Neural cell (in vitro differentiated cells): ENCODE data around the gene DISP1. TPM values are rescaled to one million over a fixed set of nuclear protein-coding genes. Genes with fewer than 3 reads are reported as not detected.

Source experiments
- H2AFZ ChIP-seq: fragments of 200-600, 300-800 bp; sonication (generic), shearing (Covaris generic); 2 replicates; pipeline ENCODE4 v1.6.0; 2014; ENCODE audit warnings: low read depth, mild to moderate bottlenecking, antibody characterized with exemption, low read length, moderate library complexity
- H3F3A ChIP-seq: fragments of 200-600 bp; shearing (Covaris generic); 2 replicates; pipeline ENCODE4 v1.6.1; 2016; ENCODE audit warnings: mild to moderate bottlenecking, moderate library complexity, mixed read lengths, antibody characterized with exemption, low read length; ENCODE audit not compliant: insufficient read depth, poor library complexity, severe bottlenecking
- H3K27ac ChIP-seq: fragments of 200-600, 300-800 bp; sonication (generic), shearing (Covaris generic); 2 replicates; pipeline ENCODE4 v1.5.1; 2014; ENCODE audit warnings: mild to moderate bottlenecking, low read length, moderate library complexity
- H3K27me3 ChIP-seq: fragments of 300-800, 200-600 bp; sonication (generic), shearing (Covaris generic); 2 replicates; pipeline ENCODE4 v1.6.0; 2014; ENCODE audit warnings: mild to moderate bottlenecking, low read depth, low read length, moderate library complexity; ENCODE audit not compliant: insufficient read depth
- H3K36me3 ChIP-seq: fragments of 300-800, 200-600 bp; sonication (generic), shearing (Covaris generic); 2 replicates; pipeline ENCODE4 v1.5.1; 2014; ENCODE audit warnings: mild to moderate bottlenecking, antibody characterized with exemption, low read length, moderate library complexity; ENCODE audit not compliant: insufficient read depth
- H3K4me2 ChIP-seq: fragments of 300-800, 200-600 bp; sonication (generic), shearing (Covaris generic); 2 replicates; pipeline ENCODE4 v1.6.0; 2014; ENCODE audit warnings: mild to moderate bottlenecking, low read length
- H3K4me3 ChIP-seq: fragments of 300-800, 200-600 bp; sonication (generic), shearing (Covaris generic); 2 replicates; pipeline ENCODE4 v1.5.1; 2014; ENCODE audit warnings: mild to moderate bottlenecking, low read length, moderate library complexity
- H3K79me2 ChIP-seq: fragments of 200-600 bp; shearing (Covaris generic); replicated peaks from 2 replicates; pipeline ENCODE4 v1.6.0; 2014; ENCODE audit warnings: mild to moderate bottlenecking, low read length, moderate library complexity; ENCODE audit not compliant: insufficient read depth
- H3K9ac ChIP-seq: fragments of 300-800, 200-600 bp; sonication (generic), shearing (Covaris generic); 2 replicates; pipeline ENCODE4 v1.6.1; 2016; ENCODE audit warnings: mild to moderate bottlenecking, low read length, mixed read lengths
- H3K9me2 ChIP-seq: fragments of 200-600 bp; shearing (Covaris generic); 2 replicates; pipeline ENCODE4 v1.6.1; 2016; ENCODE audit warnings: mild to moderate bottlenecking, low read length, mixed read lengths; ENCODE audit not compliant: insufficient read depth
- H3K9me3 ChIP-seq: fragments of 200-600, 300-800 bp; sonication (generic), shearing (Covaris generic); 2 replicates; pipeline ENCODE4 v1.6.1; 2016; ENCODE audit warnings: mild to moderate bottlenecking, mixed run types, low read length, moderate library complexity, mixed read lengths
- H4K20me1 ChIP-seq: fragments of 200-600 bp; shearing (Covaris generic); 2 replicates; pipeline ENCODE4 v1.6.1; 2016; ENCODE audit warnings: mild to moderate bottlenecking, mixed run types; ENCODE audit not compliant: insufficient read depth
- EP300 ChIP-seq: fragments of 450-650 bp; conservative IDR thresholded peaks from 2 replicates; pipeline ENCODE4 v1.6.1; 2014; ENCODE audit warnings: antibody characterized with exemption, mild to moderate bottlenecking, moderate library complexity; ENCODE audit not compliant: poor library complexity, severe bottlenecking
- EZH2 ChIP-seq: fragments of 200-600, 300-800 bp; shearing (Covaris generic), sonication (generic); IDR thresholded peaks from 2 replicates; pipeline ENCODE4 v1.6.1; 2014; ENCODE audit warnings: antibody characterized with exemption, low read length, borderline replicate concordance, mild to moderate bottlenecking; ENCODE audit not compliant: insufficient read depth, poor library complexity, severe bottlenecking
- MXI1 ChIP-seq: fragments of 450-650 bp; conservative IDR thresholded peaks from 2 replicates; pipeline ENCODE4 v1.6.1; 2014; ENCODE audit warnings: antibody characterized with exemption, mild to moderate bottlenecking; ENCODE audit not compliant: poor library complexity, severe bottlenecking
- POLR2AphosphoS5 ChIP-seq: IDR thresholded peaks from 2 replicates; pipeline ENCODE4 v1.6.1; 2012
- RAD21 ChIP-seq: fragments of 450-650 bp; conservative IDR thresholded peaks from 2 replicates; pipeline ENCODE4 v1.6.1; 2014; ENCODE audit warnings: antibody characterized with exemption, mild to moderate bottlenecking, moderate library complexity
- REST ChIP-seq: IDR thresholded peaks from 2 replicates; pipeline ENCODE4 v1.6.1; 2012; ENCODE audit warnings: borderline replicate concordance
- SMC3 ChIP-seq: fragments of 450-650 bp; conservative IDR thresholded peaks from 2 replicates; pipeline ENCODE4 v1.6.1; 2014; ENCODE audit warnings: antibody characterized with exemption, mild to moderate bottlenecking, moderate library complexity; ENCODE audit not compliant: poor library complexity
- TAF1 ChIP-seq: IDR thresholded peaks from 2 replicates; pipeline ENCODE4 v1.6.1; 2012; ENCODE audit warnings: low read depth
- polyA plus RNA-seq: library from polyadenylated mRNA; depleted of rRNA; stranded (reverse); fragments of >200 nt; gene quantifications from 2 replicates; pipeline ENCODE4 v1.2.3, GENCODE V29; 2014
- TF ChIP-seq, protein P1 (sequence below): fragments of 450-650 bp; IDR thresholded peaks from 2 replicates; pipeline ENCODE4 v1.5.1; 2014; ENCODE audit warnings: antibody characterized with exemption, mild to moderate bottlenecking, moderate library complexity; ENCODE audit not compliant: poor library complexity, severe bottlenecking

Gene DISP1
- polyA plus RNA-seq, 1 donor from 2014 or later, result 3.9 TPM

DNA sequence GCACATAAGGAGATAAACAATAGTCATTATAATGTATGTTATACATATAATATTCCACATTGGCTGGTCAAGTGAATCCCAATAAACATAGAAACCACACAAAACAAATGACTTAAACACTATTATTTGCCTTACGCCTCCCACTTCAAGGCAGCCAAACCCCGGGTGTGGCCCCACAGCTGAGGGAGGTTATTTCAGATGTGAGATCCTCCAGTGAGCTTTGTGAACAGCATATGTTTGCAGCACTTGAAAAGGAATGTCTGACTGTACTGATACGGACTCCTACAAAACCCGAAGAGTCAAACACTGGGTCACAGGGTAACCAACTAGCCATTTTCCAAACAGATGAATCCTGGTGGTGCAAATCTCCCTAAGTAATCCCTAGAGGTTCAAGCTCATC lies 27.1 kb upstream of the DISP1 start:
- Histone ChIP-seq H3K36me3 (no peaks in the 10 kb centered on the region), H3K27ac (no peak overlapping the region), H3K9me3 (no peaks in the 10 kb centered on the region), H2AFZ (no peak overlapping the region), H3K9ac (no peak overlapping the region), H3K27me3 (no peaks in the 10 kb centered on the region), H3K4me2 (no peak overlapping the region), H3K4me3 (no peak overlapping the region), H3K79me2 (no peaks in the 10 kb centered on the region), H4K20me1 (no peaks in the 10 kb centered on the region), H3K9me2 (no peaks in the 10 kb centered on the region), H3F3A (no peaks in the 10 kb centered on the region)
- TF ChIP-seq EZH2 (no peak), MXI1 (no peak), RAD21 (no peak), POLR2AphosphoS5 (no peak), TAF1 (no peak), REST (no peak), EP300 (no peak), SMC3 (no peak)
- TF ChIP-seq, protein P1, sequence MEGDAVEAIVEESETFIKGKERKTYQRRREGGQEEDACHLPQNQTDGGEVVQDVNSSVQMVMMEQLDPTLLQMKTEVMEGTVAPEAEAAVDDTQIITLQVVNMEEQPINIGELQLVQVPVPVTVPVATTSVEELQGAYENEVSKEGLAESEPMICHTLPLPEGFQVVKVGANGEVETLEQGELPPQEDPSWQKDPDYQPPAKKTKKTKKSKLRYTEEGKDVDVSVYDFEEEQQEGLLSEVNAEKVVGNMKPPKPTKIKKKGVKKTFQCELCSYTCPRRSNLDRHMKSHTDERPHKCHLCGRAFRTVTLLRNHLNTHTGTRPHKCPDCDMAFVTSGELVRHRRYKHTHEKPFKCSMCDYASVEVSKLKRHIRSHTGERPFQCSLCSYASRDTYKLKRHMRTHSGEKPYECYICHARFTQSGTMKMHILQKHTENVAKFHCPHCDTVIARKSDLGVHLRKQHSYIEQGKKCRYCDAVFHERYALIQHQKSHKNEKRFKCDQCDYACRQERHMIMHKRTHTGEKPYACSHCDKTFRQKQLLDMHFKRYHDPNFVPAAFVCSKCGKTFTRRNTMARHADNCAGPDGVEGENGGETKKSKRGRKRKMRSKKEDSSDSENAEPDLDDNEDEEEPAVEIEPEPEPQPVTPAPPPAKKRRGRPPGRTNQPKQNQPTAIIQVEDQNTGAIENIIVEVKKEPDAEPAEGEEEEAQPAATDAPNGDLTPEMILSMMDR, result no peak

GRCh38 chr1:222788402-222789156 lies 26.3 kb upstream of the DISP1 start:
- Histone ChIP-seq H3K9ac (no peak overlapping the region), H2AFZ (no peak overlapping the region), H3K36me3 (no peaks in the 10 kb centered on the region), H3K4me3 (no peak overlapping the region), H3K4me2 (no peak overlapping the region), H3K9me2 (no peaks in the 10 kb centered on the region), H4K20me1 (no peaks in the 10 kb centered on the region), H3K9me3 (no peaks in the 10 kb centered on the region), H3K27me3 (no peaks in the 10 kb centered on the region), H3K79me2 (no peaks in the 10 kb centered on the region), H3K27ac (no peak overlapping the region), H3F3A (no peaks in the 10 kb centered on the region)
- TF ChIP-seq RAD21 (no peak), MXI1 (no peak), EP300 (no peak), EZH2 (no peak), REST (no peak), POLR2AphosphoS5 (no peak), SMC3 (no peak), TAF1 (no peak)
- TF ChIP-seq, protein P1, result no peak
